HFFc6 (cell line): ENCODE data around the gene LPCAT2. TPM values are rescaled to one million over a fixed set of nuclear protein-coding genes. Genes with fewer than 3 reads are reported as not detected.

Source experiments
- DNase-seq: peaks from one replicate; pipeline ENCODE4 v3.0.0-alpha.2; 2018
- H3K27ac Mint-ChIP-seq: 2 replicates; pipeline ENCODE4 v1.8.0; 2020; ENCODE audit warnings: mild to moderate bottlenecking, mixed read lengths
- H3K27me3 Mint-ChIP-seq: 2 replicates; pipeline ENCODE4 v1.8.0; 2021; ENCODE audit warnings: mild to moderate bottlenecking, moderate library complexity, mixed read lengths; ENCODE audit not compliant: insufficient read depth
- H3K36me3 Mint-ChIP-seq: 2 replicates; pipeline ENCODE4 v1.8.0; 2021; ENCODE audit warnings: low read depth, mixed read lengths
- H3K4me1 Mint-ChIP-seq: 2 replicates; pipeline ENCODE4 v1.8.0; 2020; ENCODE audit warnings: low read depth, mixed read lengths
- H3K4me3 Mint-ChIP-seq: 2 replicates; pipeline ENCODE4 v1.8.0; 2020; ENCODE audit warnings: mild to moderate bottlenecking, moderate library complexity, mixed read lengths
- H3K9me3 Mint-ChIP-seq: 2 replicates; pipeline ENCODE4 v1.8.0; 2020; ENCODE audit warnings: mild to moderate bottlenecking, mixed read lengths
- CTCF ChIP-seq: fragments of 200-600 bp; sonication (generic); IDR thresholded peaks from 2 replicates; pipeline ENCODE4 v1.5.0; 2021; ENCODE audit warnings: antibody characterized with exemption, mild to moderate bottlenecking
- total RNA-seq, 6 experiments: library from RNA; stranded (reverse); fragmentation: NEBNext Ultra II Directional; extraction: Animal tissue kit (Norgen Biotek cat#: 25700); gene quantifications; 2 replicates in 1 of 6; 3 replicates in 5 of 6; pipeline ENCODE4 v1.2.3, GENCODE V29; 2021

The LPCAT2 gene
- total RNA-seq, 6 experiments from 2014 or later, result 22.3 to 36.1 (median 27.5) TPM

GRCh38 chr16:55476625-55477533 is 32.0 kb upstream of the LPCAT2 start:
- DNase-seq, result no peak
- TF ChIP-seq CTCF, result no peak
- H3K36me3 Mint-ChIP-seq, result peaks cover 6% of the 10 kb centered on the region; the same call in 1 of the 2 replicates
- H3K4me1 Mint-ChIP-seq, result peaks cover 83% of the 10 kb centered on the region
- H3K9me3 Mint-ChIP-seq, result no peaks in the 10 kb centered on the region
- peak overlapping the region; percentile 50; the same call in 1 of the 2 replicates for H3K4me3 Mint-ChIP-seq
- peak overlapping the region; percentile 56; the same call in 1 of the 2 replicates for H3K27ac Mint-ChIP-seq
- no peaks in the 10 kb centered on the region; the same call in 1 of the 2 replicates for H3K27me3 Mint-ChIP-seq

DNA sequence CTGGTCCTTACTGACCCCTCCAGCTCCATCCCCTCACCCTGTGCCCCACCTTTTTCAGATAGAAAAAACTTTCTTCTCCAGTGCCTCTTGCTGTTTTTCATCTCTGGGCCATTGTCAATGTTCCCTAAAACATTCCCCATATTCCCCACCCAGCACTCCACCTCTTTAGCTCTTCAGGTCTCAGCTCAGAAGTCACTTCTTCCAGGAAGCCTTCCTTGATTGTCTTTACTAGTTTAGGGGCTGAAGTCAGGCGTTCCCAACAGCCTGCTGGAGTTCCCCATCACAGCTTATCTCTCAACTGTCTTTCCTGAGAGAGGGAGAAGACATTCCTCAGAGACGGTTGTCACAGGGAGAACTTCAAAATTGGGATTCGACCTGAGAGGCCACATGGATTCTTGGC is 31.1 kb upstream of the LPCAT2 start:
- no peak for DNase-seq
- Mint-ChIP-seq H3K27me3 (no peaks in the 10 kb centered on the region; the same call in 1 of the 2 replicates), H3K36me3 (peaks cover 12% of the 10 kb centered on the region), H3K9me3 (no peaks in the 10 kb centered on the region), H3K27ac (peak overlapping the region; percentile 12; the same call in 1 of the 2 replicates), H3K4me1 (peaks cover 83% of the 10 kb centered on the region), H3K4me3 (no peak overlapping the region)
- no peak for TF ChIP-seq CTCF

- Mint-ChIP-seq H3K4me3 (peak within 1 kb of the TSS; percentile 97), H3K27ac (peak within 1 kb of the TSS; percentile 90)
Observed at GRCh38 chr16:55478827-55479429, 29.9 kb upstream of the LPCAT2 start, which contains the start of gene MMP2. Gene MMP2 (plus strand): TSS chr16:55479198. CDS start chr16:55479480, 282 bp downstream.

GRCh38 chr16:55479430-55480140 is 29.3 kb upstream of the LPCAT2 start:
- H3K27ac Mint-ChIP-seq, result peak overlapping the region; percentile 90
- H3K36me3 Mint-ChIP-seq, result peaks cover 30% of the 10 kb centered on the region
- H3K27me3 Mint-ChIP-seq, result no peaks in the 10 kb centered on the region; the same call in 1 of the 2 replicates
- peaks cover 76% of the 10 kb centered on the region for H3K4me1 Mint-ChIP-seq
- H3K9me3 Mint-ChIP-seq, result no peaks in the 10 kb centered on the region
- TF ChIP-seq CTCF, result no peak; the same call in 1 of the 2 replicates
- DNase-seq, result no peak
- peak overlapping the region; percentile 97 for H3K4me3 Mint-ChIP-seq

More at GRCh38 chr16:55478827-55479429, 29.9 kb upstream of the LPCAT2 start, which contains the start of gene MMP2:
- Mint-ChIP-seq H3K27me3 (no peaks in the 10 kb centered on the region; the same call in 1 of the 2 replicates), H3K4me1 (peaks cover 80% of the 10 kb centered on the region), H3K9me3 (no peaks in the 10 kb centered on the region), H3K36me3 (peaks cover 24% of the 10 kb centered on the region)
- TF ChIP-seq CTCF, result 0 out of 2 replicates have a peak, but pooled peaks have one; percentile 16
- peak; percentile 44 for DNase-seq

- no peaks in the 10 kb centered on the region for H3K9me3 Mint-ChIP-seq
- peaks cover 75% of the 10 kb centered on the region for H3K4me1 Mint-ChIP-seq
- peak overlapping the region; percentile 97 for H3K4me3 Mint-ChIP-seq
- peak overlapping the region; percentile 90 for H3K27ac Mint-ChIP-seq
- TF ChIP-seq CTCF, result no peak
- peaks cover 37% of the 10 kb centered on the region for H3K36me3 Mint-ChIP-seq
- no peaks in the 10 kb centered on the region; the same call in 1 of the 2 replicates for H3K27me3 Mint-ChIP-seq
- peak; percentile 82 for DNase-seq
Observed at GRCh38 chr16:55480228-55480655, 28.6 kb upstream of the LPCAT2 start.
